ENCODE results near the gene CHCHD4.

- no peak for TF ChIP-seq CTCF (optimal IDR thresholded peaks at IDR 0.05 in 1 of 3, IDR thresholded peaks at IDR 0.05 in 1 of 3, conservative IDR thresholded peaks at IDR 0.05 in 1 of 3; ENCODE audit: extremely low read depth in 1 of 3, insufficient read depth in 2 of 3, low read length in 3 of 3)
- no peak for TF ChIP-seq EZH2 (IDR thresholded peaks at IDR 0.05; ENCODE audit: low read length)
Measured at GRCh38 chr3:14122301-14122700, 2.4 kb downstream of the CHCHD4 start.

All from keratinocyte (primary cell).